Muscle layer of duodenum (tissue), 2 donors: ENCODE measurements around the gene PRDM8.

ENCODE experiments used
- H3K27ac ChIP-seq: one replicate; pipeline ENCODE4 v1.7.0; 2013; ENCODE audit warnings: mild to moderate bottlenecking, low read length
- H3K27me3 ChIP-seq: one replicate; pipeline ENCODE4 v1.7.0; 2013; ENCODE audit warnings: low read depth, mild to moderate bottlenecking, control low read depth, low read length
- H3K36me3 ChIP-seq, 2 donors: one replicate each; pipeline ENCODE4 v1.7.0; 2013; ENCODE audit warnings: low read length in 2 of 2, control low read depth in 1 of 2, mild to moderate bottlenecking in 1 of 2; ENCODE audit not compliant: insufficient read depth in 2 of 2, control insufficient read depth in 1 of 2
- H3K4me1 ChIP-seq, 2 donors: one replicate each; pipeline ENCODE4 v1.7.0; 2013; ENCODE audit warnings: low read length in 2 of 2, mild to moderate bottlenecking in 2 of 2, control low read depth in 1 of 2, moderate library complexity in 1 of 2; ENCODE audit not compliant: insufficient read depth in 2 of 2, control insufficient read depth in 1 of 2
- H3K4me3 ChIP-seq, 2 donors: one replicate each; pipeline ENCODE4 v1.7.0; 2013; ENCODE audit warnings: low read length in 2 of 2, low read depth in 1 of 2, mild to moderate bottlenecking in 1 of 2
- H3K9me3 ChIP-seq, 2 donors: one replicate each; pipeline ENCODE4 v1.7.0; 2013; ENCODE audit warnings: low read length in 2 of 2, control low read depth in 1 of 2, mild to moderate bottlenecking in 1 of 2; ENCODE audit not compliant: control insufficient read depth in 1 of 2
- donor health status: healthy.

The PRDM8 gene

DNA sequence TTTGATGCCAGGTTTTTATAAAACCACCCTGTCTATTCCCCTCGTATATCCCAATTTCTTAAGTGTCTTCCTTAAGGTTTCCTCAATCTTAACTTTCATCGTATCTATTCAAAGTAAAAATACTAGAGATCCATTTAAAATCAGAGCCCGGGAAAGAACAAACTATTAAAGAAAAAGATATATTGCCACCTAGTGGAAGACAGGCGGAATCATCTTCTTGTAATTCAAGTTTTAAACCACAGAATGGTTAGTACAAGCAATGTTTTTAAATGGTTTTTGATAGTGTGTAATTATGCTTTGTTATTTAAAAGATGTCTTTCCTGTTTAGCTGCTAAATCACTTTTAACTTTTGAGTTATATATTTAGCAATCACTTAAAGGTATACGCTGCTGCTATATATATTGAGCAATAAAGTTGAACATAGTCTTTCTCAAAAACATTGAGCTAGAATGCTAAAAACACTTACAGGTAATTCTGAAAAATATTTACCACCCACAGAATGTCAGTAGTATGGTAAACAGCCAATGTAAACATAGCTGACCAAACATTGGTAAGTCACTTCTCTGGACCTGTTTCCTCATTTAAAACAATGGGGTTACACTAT lies 18.2 kb downstream of the PRDM8 start:
- Histone ChIP-seq H3K4me1 (peaks cover 0 to 3% of the 10 kb centered on the region in 2 donors), H3K27ac (no peak overlapping the region), H3K27me3 (no peaks in the 10 kb centered on the region), H3K36me3 (no peaks in the 10 kb centered on the region), H3K9me3 (no peaks in the 10 kb centered on the region), H3K4me3 (no peak overlapping the region)

- H3K9me3 ChIP-seq = no peaks in the 10 kb centered on the region
- H3K27me3 ChIP-seq = no peaks in the 10 kb centered on the region
- H3K27ac ChIP-seq = peak overlapping the region; percentile 40
- H3K4me3 ChIP-seq = no peak overlapping the region
- no peaks in the 10 kb centered on the region for H3K36me3 ChIP-seq
- peaks cover 0 to 3% of the 10 kb centered on the region in 2 donors for H3K4me1 ChIP-seq
Observed at GRCh38 chr4:80216100-80216761, 18.9 kb downstream of the PRDM8 start.

- H3K36me3 ChIP-seq = no peaks in the 10 kb centered on the region
- no peaks in the 10 kb centered on the region for H3K9me3 ChIP-seq
- H3K27me3 ChIP-seq = no peaks in the 10 kb centered on the region
- no peaks in the 10 kb centered on the region for H3K4me1 ChIP-seq
- no peak overlapping the region for H3K27ac ChIP-seq
- H3K4me3 ChIP-seq = no peak overlapping the region
Observed at GRCh38 chr4:80219301-80220025, 22.2 kb downstream of the PRDM8 start.

DNA sequence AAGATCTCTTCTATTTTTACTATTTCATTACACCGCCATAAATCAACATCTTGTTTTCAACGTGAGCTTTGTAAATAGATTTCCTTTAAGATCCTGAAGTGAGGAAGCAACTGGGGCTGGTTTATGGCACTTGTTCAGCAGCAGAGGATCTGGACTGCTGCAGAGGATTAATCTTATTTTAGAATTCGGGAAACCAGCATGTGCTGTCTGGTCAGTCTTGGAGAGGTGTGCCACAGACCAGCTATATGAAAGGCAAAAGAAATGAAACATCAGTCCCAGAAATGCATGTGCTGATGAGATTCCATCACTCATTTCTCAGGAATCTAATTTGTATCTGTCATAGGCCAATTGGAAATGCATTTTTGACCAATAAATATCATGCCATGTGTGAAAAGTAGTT lies 23.4 kb downstream of the PRDM8 start:
- Histone ChIP-seq H3K4me3 (no peak overlapping the region), H3K4me1 (no peaks in the 10 kb centered on the region), H3K27me3 (no peaks in the 10 kb centered on the region), H3K9me3 (no peaks in the 10 kb centered on the region), H3K36me3 (no peaks in the 10 kb centered on the region), H3K27ac (no peak overlapping the region)

GRCh38 chr4:80221161-80221560 lies 23.9 kb downstream of the PRDM8 start:
- Histone ChIP-seq H3K27me3 (no peaks in the 10 kb centered on the region), H3K27ac (no peak overlapping the region), H3K9me3 (no peaks in the 10 kb centered on the region), H3K4me3 (no peak overlapping the region), H3K36me3 (no peaks in the 10 kb centered on the region), H3K4me1 (no peaks in the 10 kb centered on the region)

DNA sequence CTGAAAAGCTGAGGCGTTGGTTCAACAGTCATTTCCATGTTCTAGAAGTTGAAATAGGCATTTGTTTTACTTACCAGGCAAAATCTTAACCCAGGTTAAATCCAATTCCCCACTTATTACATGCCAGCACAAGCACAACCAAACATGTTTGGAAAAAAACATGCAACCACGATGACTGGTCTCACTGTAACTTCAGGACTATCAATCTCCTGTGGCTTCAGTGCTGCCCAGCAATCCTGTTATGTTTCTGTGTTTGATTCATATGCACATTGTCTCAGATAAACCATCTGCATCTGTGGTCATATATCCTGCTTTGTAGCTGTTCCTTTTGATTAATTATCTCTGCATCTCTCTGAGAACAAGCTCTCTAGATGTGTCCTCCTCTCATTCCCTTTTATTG lies 28.3 kb downstream of the PRDM8 start:
- Histone ChIP-seq H3K4me3 (no peak overlapping the region), H3K36me3 (no peaks in the 10 kb centered on the region), H3K27me3 (no peaks in the 10 kb centered on the region), H3K9me3 (no peaks in the 10 kb centered on the region), H3K4me1 (no peaks in the 10 kb centered on the region), H3K27ac (no peak overlapping the region)

DNA sequence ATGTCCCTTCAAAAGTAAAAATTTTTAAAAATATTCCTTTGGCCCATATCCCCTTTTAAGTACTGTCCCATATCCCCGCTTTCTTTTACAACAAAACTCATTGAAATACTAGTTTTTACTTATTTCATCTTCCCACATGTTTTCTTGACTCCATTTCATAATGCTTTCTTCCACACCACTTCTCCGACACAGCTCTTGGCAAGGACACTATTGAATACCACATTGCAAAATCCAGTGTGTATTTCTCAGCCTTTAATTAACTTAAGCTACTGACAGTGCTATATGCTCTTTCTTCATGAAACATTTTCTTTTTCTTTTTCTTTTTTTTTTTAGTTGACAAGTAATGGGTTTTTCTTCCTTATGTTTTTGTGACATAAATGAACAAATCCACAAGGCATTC lies 28.8 kb downstream of the PRDM8 start:
- Histone ChIP-seq H3K27ac (no peak overlapping the region), H3K4me3 (no peak overlapping the region), H3K9me3 (no peaks in the 10 kb centered on the region), H3K4me1 (no peaks in the 10 kb centered on the region), H3K36me3 (no peaks in the 10 kb centered on the region), H3K27me3 (no peaks in the 10 kb centered on the region)

DNA sequence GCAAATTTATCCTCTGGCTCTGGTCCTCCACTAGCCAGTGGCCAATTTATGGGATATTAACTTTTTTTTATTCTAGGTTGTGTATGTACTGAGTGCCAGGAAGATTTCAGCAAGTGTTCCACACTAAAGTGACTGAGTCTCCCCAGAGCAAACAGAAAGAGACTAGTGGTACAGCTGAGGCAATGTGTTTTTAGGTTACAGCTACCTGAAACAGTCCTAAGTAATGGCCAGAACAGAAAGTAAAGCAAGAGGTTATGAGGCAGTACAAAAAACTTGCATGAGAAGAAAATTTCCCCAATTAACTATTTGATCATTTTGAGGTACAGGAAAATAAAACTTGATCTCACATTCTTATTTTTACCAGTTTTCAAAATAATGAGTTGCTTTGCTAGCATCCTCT lies 31.2 kb downstream of the PRDM8 start:
- Histone ChIP-seq H3K36me3 (no peaks in the 10 kb centered on the region), H3K9me3 (no peaks in the 10 kb centered on the region), H3K4me1 (no peaks in the 10 kb centered on the region), H3K27ac (no peak overlapping the region), H3K27me3 (no peaks in the 10 kb centered on the region), H3K4me3 (no peak overlapping the region)

GRCh38 chr4:80229128-80229527 lies 31.8 kb downstream of the PRDM8 start:
- H3K9me3 ChIP-seq = no peaks in the 10 kb centered on the region
- no peaks in the 10 kb centered on the region for H3K4me1 ChIP-seq
- H3K4me3 ChIP-seq = no peak overlapping the region
- no peaks in the 10 kb centered on the region for H3K36me3 ChIP-seq
- no peaks in the 10 kb centered on the region for H3K27me3 ChIP-seq
- no peak overlapping the region for H3K27ac ChIP-seq

DNA sequence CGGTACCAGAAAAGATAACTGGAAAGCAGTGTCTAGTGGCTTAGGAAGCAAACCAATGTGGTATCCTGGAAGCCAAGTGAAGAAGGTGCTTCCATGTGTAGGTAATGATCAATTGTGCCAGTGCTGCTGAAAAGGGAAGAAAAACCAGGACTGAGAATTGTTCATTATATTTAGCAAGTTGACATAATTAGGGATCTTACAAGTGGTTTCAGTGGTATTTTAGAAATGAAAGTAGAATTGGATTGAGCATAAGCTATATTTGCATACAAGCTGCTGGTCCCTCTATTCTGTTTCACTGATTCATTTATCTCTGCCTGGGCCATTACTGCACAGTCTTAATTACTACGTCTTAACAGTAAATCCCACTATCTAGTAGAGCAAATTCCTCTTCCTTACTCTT lies 32.3 kb downstream of the PRDM8 start:
- Histone ChIP-seq H3K4me1 (no peaks in the 10 kb centered on the region), H3K36me3 (no peaks in the 10 kb centered on the region), H3K9me3 (no peaks in the 10 kb centered on the region), H3K4me3 (no peak overlapping the region), H3K27me3 (no peaks in the 10 kb centered on the region), H3K27ac (no peak overlapping the region)

GRCh38 chr4:80231180-80231579 lies 33.9 kb downstream of the PRDM8 start:
- Histone ChIP-seq H3K27ac (no peak overlapping the region), H3K27me3 (no peaks in the 10 kb centered on the region), H3K9me3 (no peaks in the 10 kb centered on the region), H3K36me3 (no peaks in the 10 kb centered on the region), H3K4me3 (no peak overlapping the region), H3K4me1 (no peaks in the 10 kb centered on the region)
